PC-3 (cell line): ENCODE measurements around the gene RBM26.

Source experiments
- CTCF ChIP-seq: fragments of 300-600 bp; sonication (generic); conservative IDR thresholded peaks from 2 replicates; pipeline ENCODE4 v1.5.1; 2017; ENCODE audit warnings: antibody characterized with exemption, low read depth, mild to moderate bottlenecking, low read length
- EZH2 ChIP-seq: fragments of 300-600 bp; sonication (generic); IDR thresholded peaks from one replicate; pipeline ENCODE4 v1.6.1; 2017; ENCODE audit warnings: antibody characterized with exemption, mild to moderate bottlenecking, low read length; ENCODE audit not compliant: unreplicated experiment
- EZH2phosphoT487 ChIP-seq: fragments of 300-600 bp; sonication (generic); IDR thresholded peaks from 2 replicates; pipeline ENCODE4 v1.6.1; 2018; ENCODE audit warnings: mild to moderate bottlenecking, antibody characterized with exemption, low read length, borderline replicate concordance

DNA sequence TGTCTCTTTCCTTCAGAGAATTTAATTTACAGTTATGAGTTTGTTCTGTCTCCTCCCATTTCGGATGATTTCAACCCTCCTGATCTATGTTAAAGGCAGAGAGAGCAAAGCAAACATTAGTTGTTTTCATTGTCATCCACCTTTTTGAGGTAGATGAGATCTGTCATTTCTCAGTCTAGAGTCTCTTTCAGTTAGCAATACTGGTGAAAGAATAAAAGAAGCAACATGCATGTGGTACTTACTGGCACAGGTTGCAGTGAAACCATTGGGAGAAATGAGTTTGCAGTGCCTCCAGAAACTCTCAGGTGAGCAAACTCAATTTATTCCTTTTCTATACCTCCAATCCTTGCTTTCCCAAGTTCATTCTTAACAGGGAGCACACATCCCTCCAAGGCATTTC lies 99.4 kb downstream of the RBM26 start:
- TF ChIP-seq CTCF (no peak), EZH2phosphoT487 (no peak), EZH2 (no peak)
